C1 segment of cervical spinal cord (tissue), 14 donors: ENCODE data around the gene ZSWIM4.
"Not testable (repeated sequence)": the region's sequence is repeated elsewhere in the genome, so short reads cannot be mapped to it uniquely, and the experiment has no call there.

Source experiments
- DNase-seq, 14 donors: peaks; one replicate each; lab custom pipeline; 2025; lab: John Stamatoyannopoulos, UW

The ZSWIM4 gene

GRCh38 chr19:13778398-13778797 is 16.8 kb upstream of the ZSWIM4 start:
- no peak for DNase-seq

DNA sequence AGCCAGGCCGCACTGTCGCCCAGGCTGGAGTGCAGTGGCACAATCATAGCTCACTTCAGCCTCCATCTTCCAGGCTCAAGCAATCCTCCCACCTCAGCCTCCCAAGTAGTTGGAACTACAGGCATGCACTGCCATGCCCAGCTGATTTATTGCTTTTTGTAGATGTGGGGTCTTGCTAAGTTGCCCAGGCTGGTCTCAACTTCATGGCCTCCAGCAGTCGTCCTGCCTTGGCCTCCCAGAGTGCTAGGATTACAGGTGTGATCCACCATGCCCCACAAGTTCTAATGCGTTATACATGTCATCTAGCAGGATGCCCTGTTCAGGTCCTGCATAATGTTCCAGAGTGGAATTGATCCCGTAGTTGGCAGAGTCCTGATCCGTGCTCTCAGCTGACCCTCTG is 16.4 kb upstream of the ZSWIM4 start:
- no peak for DNase-seq

- not testable (repeated sequence) for DNase-seq
Observed at GRCh38 chr19:13779794-13780193, 15.4 kb upstream of the ZSWIM4 start.

- DNase-seq, result peak in 3 of 14 donors; percentile 1 to 65 (median 20)
Observed at GRCh38 chr19:13781547-13781946, 13.7 kb upstream of the ZSWIM4 start.

DNA sequence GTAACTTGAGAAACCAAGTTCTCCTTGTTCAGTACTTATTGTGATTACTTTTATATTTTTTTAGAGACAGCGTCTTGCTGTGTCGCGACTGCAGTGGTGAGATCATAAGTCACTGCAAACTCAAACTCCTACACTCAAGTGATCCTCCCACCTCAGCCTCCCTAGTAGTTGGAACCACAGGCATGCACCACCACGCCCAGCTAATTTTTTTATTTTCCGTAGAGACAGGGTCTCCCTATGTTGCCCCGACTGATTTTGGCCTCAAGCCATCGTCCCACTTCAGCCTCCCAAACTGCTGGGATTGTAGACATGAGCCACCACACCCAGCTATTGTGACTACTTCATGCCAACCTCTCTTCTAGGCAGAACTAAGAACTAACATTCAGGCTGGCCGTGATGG is 12.7 kb upstream of the ZSWIM4 start:
- no peak for DNase-seq

DNA sequence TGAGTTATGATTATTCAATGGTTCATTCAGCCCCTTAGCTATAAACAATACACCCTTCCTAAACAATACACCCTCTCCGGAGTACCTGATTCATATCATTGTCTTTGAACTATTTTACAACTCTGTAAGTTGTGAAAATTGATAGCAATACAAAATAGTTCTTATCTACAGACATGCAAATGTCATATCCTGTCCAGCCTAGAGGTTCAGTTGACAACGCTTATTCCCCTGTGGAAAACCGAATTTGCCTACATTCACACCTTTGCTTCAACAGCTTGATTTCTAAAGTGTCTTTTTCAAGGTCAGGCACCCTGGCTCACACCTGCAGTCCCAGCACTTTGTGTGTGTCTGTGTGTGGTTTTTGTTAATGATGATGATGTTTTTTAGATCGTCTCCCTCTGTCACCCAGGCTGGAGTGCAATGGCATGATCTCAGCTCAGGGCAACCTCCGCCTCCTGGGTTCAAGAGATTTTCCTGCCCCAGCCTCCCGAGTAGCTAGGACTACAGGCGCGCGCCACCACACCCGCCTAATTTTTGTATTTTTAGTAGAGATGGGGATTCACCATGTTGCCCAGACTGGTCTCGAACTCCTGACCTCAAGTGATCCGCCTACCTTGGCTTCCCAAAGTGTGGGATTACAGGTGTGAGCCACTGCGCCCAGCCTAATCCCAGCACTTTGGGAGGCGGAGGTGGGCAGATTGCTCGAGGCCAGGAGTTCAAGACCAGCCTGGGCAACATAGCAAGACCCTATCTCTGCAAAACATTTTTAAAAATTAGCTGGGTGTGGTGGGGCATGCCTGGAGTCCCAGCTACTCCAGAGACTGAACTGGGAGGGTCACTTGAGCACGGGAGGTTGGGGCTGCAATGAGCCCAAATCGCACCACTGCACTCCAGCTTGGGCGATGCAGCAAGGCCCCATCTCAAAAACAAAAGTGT is 11.4 kb upstream of the ZSWIM4 start:
- no peak for DNase-seq

DNA sequence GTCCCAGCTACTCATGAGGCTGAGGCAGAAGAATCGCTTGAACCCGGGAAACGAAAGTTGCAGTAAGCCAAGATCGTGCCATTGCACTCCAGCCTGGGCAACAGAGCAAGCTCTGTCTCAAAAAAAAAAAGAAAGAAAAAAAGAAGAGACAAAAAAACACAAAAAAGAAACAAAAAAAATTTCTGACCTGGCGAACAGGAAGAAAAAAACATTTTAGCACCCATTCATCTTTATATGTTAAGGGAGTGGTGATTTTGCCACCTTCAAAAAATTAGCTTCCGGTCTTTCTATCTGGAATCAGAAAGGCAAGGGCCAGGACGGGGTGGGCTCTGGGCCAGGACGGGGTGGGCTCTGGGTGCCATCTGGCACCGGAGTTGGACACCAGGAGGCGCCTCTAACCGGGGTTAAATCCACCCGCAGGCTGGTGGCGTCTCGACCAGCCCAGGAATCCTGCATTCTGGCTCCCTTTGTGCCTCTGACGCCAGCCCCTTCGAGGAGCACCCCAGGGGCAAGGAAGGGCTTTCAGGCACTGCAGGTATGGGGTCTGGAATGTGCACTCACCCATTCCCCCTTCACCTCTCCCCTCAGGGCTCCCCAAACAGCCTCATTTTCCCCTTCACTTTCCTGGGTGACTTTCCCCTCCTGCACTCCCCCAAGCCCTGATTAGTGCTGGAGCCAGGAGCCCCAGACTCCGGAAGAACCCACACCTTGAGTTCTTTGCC is 10.4 kb upstream of the ZSWIM4 start:
- DNase-seq, result peak in 9 of 14 donors; percentile 13 to 63 (median 25)

DNA sequence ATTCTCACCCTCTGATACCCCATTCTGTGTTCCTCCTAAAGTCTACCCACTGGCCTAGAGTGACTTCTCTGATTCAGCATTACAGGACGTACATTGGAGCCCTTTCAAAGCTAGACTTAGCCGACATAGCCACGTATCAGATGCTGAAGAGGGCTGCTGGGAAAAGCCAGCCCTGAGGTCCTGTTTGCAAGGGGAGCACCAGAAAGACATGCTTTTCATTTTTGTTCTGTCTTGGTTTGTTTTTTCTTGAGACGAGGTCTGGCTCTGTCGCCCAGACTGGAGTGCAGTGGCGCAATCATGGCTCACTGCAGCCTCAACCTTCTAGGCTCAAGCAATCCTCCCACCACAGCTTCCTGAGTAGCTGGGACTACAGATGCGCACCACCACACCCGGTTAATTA is 6.3 kb upstream of the ZSWIM4 start:
- no peak for DNase-seq

- DNase-seq, result no peak
Observed at GRCh38 chr19:13790354-13790753, 4.9 kb upstream of the ZSWIM4 start.

DNA sequence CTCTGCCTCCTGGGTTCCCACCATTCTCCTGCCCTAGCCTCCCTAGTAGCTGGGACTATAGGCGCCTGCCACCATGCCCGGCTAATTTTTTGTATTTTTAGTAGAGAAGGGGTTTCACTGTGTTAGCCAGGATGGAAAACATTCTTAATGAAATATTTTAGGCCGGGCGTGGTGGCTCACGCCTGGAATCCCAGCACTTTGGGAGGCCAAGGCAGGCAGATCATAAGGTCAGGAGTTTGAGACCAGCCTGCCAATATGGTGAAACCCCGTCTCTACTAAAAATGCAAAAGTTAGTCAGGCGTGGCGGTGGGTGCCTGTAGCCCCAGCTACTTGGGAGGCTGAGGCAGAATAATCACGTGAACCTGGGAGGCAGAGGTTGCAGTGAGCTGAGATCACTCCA is 1.9 kb upstream of the ZSWIM4 start:
- DNase-seq, result not testable (repeated sequence)

DNA sequence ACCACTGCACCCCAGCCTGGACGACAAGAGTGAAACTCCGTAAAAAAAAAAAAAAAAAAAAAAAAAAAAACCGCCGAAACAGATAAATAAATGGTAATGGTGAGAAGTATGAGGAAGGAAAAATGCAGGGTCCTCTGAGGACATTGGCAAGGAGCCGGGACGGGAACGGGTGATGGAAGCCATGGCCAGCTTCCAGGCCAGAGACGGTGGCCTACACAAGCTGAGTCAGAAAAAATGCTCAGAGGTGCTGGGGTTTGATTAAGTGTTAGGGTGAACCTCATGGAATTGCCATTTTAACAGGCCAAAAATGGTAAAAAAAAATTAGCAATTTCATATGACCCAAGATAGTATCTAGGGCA is 866 bp upstream of the ZSWIM4 start:
- DNase-seq, result peak in 2 of 14 donors; percentile 13 to 54

- peak in 2 of 14 donors; percentile 33 to 55 for DNase-seq
Observed at GRCh38 chr19:13795595-13796300, 505 bp downstream of the ZSWIM4 start.

DNA sequence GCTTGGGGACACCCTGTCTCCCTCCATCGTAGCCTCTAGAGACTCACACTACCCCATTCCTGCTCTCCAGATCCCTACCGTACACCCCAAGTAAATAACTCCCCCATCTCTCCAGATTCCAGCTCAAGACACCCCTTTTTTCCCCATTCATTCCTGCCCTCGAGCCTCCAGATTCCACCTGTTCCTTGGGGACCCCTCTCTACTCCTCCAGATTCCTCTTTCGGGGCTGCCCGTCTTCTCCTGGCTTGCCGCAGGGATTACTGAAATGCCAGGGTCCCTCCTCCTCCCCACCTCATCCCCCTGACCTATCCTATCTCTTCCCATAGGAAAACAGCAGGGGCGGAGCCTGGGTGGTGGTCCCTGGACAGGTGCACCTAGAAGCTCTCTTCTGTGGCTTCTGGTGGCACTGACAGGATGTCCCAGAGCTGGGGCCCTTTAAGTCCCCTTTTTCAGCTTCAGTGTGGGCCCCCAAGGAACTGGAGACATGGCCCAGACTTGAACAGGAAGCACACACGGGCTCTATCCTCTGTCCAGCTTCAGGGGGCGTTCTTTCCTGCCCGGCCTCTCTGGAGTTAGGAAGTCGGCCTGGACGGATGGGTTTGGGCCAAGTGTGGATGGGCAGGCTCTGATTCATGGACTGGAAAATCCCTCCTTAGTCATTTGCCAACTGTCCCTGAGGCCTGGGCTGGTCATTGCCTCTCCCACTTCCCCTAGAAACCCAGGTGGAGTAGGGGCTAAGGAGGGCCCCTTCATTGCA is 1.2 kb downstream of the ZSWIM4 start:
- DNase-seq, result peak in 3 of 14 donors; percentile 6 to 46 (median 24)

DNA sequence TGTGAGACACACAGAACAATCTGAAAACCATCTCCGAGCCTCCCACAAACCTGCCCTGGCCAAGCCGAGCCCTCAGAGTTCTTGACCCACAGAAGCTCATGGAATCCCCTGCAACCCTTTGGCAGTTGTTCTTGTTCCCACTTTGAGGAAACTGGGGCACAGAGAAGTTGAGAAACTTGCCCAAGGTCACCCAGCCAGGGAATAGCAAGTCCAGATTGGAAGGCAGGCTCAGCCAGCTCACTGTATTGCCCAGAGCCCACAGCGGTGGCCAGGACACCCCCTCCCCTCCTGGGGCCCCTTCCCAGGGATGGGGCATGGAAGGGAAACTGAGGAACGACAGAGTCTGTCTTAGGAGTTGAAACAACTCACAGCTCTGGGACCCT is 1.8 kb downstream of the ZSWIM4 start:
- DNase-seq, result no peak

- DNase-seq, result no peak
Observed at GRCh38 chr19:13797870-13798269, 2.6 kb downstream of the ZSWIM4 start.

DNA sequence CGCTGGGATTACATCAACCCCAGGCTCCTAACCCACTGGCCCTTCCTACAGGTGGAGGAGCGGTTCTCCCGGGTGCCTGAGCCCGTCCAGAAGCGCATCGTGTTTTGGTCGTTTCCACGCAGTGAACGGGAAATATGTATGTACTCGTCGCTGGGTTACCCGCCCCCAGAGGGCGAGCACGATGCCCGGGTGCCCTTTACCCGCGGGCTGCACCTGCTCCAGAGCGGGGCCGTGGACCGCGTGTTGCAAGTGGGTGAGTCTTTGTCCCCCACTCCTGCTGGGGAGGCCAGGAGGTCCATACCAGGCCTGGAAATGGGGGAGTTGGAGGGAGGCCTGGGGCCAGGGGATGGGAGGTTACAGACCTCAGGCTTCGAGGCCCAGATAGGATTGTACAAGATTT is 4.4 kb downstream of the ZSWIM4 start:
- DNase-seq, result no peak

DNA sequence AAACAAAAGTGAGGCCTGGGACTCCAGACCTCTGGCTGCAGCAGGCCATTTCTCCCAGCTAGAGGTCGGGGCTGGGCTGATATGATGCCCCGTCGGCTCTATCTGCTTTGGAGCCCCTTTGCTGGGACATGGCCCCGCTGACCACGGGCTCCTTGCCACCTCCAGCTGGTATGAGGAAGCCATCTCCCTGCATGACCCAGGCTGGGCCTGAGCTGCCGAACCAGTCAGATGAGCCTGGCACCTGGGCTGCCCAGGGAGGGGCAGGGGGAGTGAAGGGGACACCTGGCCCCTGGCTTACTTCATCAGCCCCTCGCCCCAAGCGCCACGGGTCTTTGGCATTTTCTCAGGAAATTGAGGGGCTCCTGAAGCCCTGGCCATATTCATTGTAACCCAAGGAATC is 7.8 kb downstream of the ZSWIM4 start:
- no peak for DNase-seq

DNA sequence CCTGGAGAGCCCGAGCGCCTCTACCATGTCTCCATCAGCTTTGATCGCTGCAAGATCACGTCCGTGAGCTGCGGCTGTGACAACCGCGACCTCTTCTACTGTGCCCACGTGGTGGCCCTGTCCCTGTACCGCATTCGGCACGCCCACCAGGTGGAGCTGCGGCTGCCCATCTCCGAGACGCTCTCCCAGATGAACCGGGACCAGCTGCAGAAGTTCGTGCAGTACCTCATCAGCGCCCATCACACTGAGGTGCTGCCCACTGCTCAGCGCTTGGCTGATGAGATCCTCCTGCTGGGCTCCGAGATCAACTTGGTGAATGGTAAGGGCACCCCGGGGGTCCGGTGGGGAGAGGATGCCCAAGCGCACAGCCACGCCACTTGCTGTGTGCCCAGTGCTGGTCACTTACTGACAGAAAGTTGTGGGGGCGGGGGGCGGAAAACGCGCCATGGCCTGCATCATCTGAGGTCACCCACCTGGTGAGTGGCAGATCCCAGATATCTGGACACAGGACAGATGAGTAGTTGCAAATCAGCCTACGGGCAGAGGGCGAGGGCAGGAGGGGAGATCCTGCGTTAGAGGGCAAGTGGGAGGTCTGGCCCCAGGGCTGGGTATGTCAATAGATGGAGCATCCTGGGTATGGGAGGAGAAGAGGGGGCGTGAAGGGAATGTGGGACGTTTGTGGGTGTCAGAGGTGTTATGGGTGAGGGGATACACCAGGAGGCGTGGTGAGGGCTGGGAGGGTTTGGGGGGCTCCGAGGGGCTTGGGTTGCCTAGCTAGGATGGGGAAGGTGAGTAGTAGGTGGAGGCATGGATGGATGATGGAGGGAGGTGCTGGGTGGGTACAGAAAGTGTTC is 9.8 kb downstream of the ZSWIM4 start:
- DNase-seq, result no peak

GRCh38 chr19:13806728-13807127 is 11.5 kb downstream of the ZSWIM4 start:
- DNase-seq, result no peak

DNA sequence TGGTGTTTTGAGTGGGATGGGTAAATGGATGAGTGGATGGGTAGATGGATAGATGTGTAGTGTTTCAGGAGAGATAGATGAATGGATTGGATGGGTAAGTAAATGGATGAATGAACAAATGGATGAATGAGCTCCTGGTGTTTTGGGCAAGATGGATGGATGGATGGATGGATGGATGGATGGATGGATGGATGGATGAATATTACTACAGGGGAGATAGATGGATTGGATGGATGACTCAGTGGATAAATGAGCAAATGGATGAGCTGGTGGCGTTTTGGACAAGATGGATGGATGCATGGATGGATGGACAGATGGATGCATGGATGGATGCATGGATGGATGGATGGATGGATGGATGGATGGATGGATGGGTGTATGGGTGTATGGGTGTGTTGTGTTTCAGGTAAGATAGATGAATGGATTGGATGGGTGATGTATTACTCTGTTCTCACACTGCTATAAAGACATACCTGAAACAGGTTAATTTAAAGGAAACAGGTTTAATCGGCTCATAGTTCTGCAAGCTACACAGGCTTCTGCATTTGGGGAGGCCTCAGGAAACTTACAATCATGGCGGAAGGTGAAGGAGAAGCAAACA is 12.3 kb downstream of the ZSWIM4 start:
- no peak for DNase-seq
